Measurements from ENCODE around the gene ADSL.

- TF ChIP-seq CTCF (IDR thresholded peaks at IDR 0.05): no peak
- TF ChIP-seq POLR2A (IDR thresholded peaks at IDR 0.05): no peak
Observed at GRCh38 chr22:40394607-40395006, 48.3 kb downstream of the ADSL start.
